Measurements from ENCODE around the gene PTPRN.
A peak's percentile ranks its signal among the peaks of the same experiment; 100 is the strongest.

Gene PTPRN

GRCh38 chr2:219245148-219245898, 63.9 kb downstream of the PTPRN start, which contains the start of the genes GLB1L and STK16:
GLB1L (minus strand) TSS chr2:219245444; CDS start chr2:219243573, 1,871 bp downstream.
STK16 (plus strand) TSS chr2:219245479; CDS start chr2:219246000, 521 bp downstream.
- DNase-seq (ENCODE audit: low spot score), result peak; percentile 90

GRCh38 chr2:219244789-219245147, 64.4 kb downstream of the PTPRN start:
- DNase-seq (ENCODE audit: low spot score), result no peak

DNA sequence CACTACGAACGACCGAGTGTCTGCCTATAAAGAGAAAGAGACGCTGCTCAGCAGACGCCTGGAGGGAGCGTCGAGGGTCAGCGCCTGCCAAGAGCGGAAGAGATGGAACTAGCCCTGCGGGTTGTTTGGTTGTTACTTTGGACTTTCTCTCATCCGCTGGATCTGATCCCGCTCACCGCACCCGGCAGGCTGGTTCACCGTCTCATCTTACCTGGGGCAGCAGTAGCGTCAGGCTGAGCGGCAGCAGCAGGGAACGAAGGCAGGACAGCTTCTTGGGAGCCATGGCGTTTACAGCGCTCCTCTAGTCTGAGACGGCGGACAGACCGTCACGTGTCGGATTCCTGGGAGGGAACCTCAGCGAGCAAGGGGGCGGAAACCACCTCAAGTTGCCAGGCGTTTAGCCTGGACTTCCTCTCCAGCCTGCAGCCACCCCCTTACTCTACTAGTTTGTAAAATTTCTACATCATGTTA, 65.9 kb downstream of the PTPRN start:
- DNase-seq (ENCODE audit: low spot score), result no peak

Measured in putamen (tissue), 1 donor.